ENCODE data around the gene MYOM1.

- TF ChIP-seq CTCF (IDR thresholded peaks at IDR 0.05 in 8 of 11, conservative IDR thresholded peaks at IDR 0.05 in 3 of 11) (no peak), POLR2A (IDR thresholded peaks at IDR 0.05) (no peak)
Measured at GRCh38 chr18:3114451-3114850, 105.3 kb downstream of the MYOM1 start.

All from spleen (tissue), 7 donors.